Iris pigment epithelial cell (primary cell): ENCODE results near the gene ITFG1.
"Not testable (repeated sequence)": the region's sequence is repeated elsewhere in the genome, so short reads cannot be mapped to it uniquely, and the experiment has no call there.

ENCODE experiments used
- DNase-seq: peaks from one replicate; pipeline ENCODE4 v3.0.0-alpha.2; 2011; ENCODE audit warnings: low read depth

The ITFG1 gene

DNA sequence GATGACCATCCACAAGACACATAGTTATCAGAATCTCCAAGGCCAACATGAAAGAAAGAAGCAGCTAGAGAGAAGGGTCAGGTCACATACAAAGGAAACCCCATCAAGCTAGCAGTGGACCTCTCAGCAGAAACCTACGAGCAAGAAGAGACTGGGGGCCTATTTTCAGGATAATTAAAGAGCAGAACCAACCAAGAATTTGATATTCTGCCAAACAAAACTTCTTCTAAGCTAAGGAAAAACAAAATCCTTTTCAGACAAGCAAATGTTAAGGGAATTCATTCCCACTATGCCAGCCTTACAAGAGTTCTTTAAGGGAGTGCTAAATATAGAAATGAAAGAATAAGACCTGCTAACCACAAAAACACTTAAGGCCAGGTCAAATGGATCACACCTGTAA, 47.8 kb downstream of the ITFG1 start:
- DNase-seq = no peak

DNA sequence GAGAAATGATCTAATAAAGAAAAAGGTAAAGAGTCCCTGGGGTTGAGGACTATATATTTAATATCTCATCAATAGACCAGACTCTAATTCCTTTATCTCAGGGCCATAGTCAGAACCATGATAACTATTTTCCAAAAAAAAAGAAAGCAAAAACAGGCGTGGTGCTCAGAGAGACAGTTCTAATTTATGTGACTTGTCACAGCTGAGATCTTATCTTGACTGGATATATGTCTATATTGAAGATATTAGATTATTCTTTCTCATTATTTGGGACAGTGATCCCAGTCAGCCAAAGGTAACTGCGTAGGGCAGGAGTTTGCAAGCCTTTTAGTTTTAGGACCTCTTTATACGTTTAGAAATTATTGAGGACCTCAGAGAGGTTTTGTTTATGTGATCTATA, 52.4 kb downstream of the ITFG1 start:
- no peak for DNase-seq

DNA sequence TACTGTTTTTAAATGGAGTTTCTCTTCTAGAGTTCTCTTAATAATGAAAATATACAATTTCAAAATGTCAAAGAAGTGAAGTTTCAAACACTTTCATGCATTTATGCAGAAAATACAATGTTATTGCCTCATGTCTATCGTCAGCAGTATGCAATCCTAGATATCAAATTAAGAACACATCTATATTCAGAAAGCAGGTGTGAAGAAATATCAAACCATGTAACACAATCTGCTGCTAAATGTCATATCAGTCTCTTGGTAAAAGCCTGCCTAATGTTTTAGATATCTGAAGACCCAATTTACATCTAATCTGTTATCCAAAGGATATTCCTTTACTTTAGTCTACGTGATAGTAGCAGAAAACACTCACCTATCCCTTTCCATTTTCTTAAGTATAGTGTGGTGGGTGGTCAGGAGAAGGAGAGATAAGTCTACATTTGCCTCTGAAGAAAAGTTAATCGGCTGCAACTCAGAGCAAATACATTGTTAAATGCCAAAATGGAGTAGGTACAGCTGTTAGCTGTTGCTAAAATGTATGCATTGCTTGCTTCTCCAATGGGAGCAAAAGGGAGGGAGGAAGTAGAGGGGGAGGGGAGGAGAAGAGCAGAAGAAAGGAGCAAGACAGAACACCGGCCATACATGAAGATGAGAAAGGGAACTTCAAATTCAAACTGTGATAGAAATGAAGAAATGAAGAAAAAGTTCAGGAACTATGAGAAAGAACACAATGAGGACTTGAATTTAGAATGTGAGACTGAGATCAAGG, 64.9 kb downstream of the ITFG1 start:
- no peak for DNase-seq

DNA sequence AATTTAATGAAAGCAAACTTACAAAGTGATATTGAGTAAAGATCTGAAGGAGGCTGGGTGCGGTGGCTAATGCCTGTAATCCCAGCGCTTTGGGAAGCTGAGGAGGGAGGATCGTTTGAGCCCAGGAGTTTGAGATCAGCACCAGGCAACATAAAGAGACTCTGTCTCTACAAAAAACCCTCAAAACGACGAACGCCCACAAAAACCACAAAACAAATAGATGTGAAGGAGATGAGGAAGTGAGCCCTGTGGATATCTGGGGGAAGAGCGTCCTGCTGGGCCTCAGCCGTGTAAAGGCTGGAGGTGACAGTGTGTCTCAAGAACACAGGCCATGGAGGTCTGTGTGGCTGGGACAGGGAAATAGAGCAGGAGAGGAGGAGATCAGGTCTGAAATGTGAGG, 68.8 kb downstream of the ITFG1 start:
- peak; percentile 58 for DNase-seq

DNA sequence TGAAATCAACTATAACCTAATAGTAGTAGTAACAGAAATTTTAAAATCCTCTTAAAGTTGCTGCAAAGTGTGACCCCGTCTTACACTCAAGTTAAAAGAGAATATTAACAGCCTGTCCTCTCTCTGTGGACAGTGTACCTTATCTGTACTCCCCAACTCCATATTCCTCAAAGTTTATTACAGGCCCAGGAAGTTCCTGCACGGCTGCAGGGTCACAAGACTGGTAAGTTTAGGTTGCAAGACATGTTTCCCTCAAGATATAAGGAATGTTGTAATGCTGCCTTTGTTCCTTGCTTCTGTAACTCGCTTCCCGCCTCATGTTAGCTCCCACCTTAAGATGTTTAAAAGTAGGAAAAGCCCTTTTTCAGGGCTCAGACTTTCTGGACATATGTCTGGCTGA, 72.2 kb downstream of the ITFG1 start:
- no peak for DNase-seq

DNA sequence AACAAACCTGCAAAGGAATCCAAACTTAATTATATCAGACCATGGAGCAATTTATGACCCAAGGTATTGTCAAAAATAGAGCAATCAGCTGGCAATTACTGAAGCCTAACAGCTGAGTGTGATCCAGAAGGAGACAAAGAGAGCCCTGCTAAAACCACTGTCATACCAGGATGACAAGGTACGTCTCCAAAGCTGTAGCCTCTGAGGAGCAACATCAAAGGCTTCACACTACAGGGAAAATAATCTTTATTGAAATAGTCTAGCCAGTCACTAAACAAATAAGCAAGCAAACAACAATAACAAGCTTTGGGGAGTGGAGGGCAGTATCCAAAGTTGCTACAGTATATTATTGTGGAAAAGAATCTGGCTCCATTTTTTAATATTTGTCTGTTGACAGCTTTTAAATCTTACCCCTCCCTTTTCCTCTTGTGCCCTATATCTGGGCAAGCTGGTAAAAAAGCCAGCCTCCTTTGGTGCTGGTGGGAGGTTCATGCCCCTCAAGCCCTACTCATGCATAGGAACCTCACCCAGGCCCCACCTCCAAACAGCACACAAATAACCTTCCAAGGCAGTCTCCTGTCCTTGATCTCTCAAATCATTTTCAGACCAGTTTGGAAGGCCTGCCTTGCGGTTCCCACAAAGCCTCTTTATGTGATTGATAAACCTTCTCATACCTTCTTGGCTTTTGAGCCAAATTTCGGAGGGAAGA, 73.7 kb downstream of the ITFG1 start:
- DNase-seq = no peak

DNA sequence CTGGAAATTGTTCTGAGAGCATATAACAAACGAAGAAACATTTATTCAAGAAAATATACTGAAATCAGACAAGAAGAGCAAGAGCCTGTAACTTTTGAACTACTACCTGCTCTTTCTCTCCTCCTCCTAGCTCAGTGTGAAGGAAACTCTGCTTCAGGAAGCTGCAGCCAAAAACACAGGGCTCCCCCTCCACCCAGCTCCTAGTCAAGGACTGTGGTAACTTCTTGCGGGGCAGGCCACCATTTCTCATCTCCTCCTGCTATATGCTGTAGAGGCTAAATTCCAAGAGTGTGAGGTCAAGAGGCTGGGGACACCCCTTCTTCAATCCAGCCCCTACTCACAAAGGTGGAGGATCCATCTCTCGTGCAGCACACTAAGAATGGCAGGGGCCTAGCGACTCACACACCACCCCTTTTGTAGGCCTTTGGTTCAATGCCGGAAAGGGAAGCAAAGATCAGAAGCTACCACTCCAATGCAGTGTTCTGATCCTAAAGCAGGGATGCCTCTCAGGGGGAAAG, 74.6 kb downstream of the ITFG1 start:
- DNase-seq = no peak

DNA sequence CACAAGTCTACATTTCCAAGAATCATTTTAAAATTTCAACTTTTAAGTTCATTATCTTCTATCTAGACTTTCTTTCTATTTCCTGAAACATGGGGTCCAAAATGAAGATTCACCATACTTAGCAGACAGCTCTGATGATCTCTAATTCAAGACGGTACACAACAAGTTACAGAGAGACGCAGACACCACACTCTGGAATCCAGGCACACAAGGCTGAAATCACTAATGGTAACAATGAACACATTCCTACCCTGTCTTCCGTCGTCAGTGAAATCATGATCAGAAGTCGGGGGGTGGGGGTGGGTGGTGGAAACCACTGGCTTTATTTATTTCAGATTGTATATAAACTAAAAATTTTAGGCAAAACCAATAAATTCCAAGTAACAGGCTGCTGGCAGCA, 78.5 kb downstream of the ITFG1 start:
- no peak for DNase-seq

DNA sequence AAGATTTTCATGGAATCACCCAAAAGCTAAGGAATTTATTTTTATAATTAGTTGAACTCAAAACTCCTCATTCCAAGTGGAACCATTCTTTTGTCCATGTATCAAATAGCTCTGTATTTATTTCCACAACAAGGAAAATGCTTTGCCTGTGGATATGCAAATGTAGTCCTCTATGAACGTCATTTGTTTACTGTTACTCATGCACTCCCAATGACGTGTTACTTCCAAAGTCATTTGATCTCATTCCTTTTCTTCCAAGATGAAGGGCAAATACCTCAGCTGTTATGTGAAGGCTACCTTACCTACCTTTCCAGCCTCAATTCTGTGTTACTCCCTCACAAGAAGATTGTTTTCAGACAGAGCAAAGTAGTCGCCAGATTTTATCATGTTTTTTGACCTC, 83.7 kb downstream of the ITFG1 start:
- peak; percentile 59 for DNase-seq

DNA sequence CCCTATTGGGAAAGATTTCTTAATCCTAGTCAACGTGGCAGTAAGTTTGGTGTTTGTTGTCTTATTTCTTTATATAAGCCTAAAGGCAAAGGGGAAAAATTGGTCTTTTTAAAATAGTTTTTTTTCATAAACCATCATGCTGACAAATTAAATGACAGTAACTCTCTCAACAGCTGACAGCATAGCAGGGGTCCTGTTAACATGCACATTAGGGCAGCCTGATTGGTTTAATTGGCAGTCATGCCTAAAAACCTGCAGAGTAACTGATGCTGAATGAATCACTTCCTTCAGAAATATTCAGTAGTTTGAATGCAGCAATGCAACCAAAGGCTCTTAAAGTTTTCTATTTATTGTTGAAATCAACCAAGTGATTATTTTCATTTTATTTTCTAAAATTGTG, 85.4 kb downstream of the ITFG1 start:
- DNase-seq = peak; percentile 34

DNA sequence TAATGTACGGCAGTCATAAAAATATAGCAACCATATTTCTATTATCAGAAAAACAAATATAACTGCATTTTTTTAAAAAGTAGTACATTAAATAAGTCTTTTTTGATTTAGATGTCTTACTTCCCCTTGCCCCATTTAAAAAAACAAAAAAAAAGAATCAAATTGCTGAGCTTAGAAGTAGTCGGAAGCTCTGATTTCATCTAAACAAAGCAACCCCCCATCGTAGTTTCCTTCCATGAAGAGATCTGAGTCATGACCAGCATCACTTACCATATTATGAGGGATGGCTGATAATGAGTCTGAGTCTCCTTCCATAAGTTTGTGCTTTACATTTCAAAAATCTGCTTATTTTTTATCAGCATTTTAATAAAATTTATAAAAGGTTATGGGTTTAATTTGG, 86.2 kb downstream of the ITFG1 start:
- DNase-seq = peak; percentile 85

DNA sequence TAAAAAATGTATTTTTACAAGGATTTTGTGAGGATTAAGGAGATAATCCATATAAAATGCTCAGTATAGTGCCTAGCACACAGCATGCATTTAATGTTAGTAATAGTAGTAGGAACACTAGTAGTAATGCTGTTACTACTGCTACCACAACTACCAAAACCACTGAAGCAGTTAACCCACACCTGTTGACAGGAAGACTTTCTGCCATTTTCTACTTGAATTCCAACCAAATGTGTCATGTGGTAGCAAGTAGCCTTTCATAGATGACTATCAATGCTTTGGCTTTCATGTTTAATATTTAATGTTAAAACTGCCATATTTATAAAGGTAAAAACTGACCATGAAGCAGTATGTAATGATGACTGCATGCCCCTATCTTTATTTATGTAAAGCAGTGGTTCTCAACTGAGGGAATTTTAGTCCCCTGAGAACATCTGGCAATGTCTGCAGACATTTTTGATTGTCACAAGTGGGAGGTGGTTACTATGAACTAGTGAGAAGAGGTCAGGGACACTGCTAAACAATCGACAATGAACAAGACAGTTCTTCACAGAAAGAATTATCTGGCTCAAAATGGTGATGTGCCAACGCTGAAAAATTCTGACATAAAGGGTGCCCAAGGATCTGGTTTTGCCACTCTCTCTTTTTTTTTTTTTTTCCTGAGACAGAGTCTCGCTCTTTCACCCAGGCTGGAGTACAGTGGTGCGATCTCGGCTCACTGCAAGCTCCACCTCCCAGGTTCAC, 89.4 kb downstream of the ITFG1 start:
- no peak for DNase-seq

DNA sequence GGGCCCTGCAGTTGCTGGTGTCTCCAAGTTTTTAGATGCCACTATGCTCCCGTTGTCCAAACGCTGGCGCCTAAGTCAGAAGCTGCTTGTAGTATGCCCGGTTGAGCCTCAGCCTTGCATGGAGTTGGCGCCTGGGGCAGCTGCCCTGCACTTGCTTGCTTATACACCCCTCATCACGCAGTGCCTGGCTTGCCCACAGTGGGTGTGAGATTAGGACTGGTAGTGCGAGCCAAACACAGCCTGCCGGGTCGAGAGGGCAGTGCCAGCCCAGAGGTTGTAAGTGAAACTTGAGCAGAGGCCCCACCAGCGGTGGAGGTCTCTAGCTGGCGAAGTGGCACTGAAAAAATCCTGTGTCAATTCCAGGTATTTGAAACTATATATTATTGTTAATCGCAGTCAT, 90.3 kb downstream of the ITFG1 start:
- no peak for DNase-seq

DNA sequence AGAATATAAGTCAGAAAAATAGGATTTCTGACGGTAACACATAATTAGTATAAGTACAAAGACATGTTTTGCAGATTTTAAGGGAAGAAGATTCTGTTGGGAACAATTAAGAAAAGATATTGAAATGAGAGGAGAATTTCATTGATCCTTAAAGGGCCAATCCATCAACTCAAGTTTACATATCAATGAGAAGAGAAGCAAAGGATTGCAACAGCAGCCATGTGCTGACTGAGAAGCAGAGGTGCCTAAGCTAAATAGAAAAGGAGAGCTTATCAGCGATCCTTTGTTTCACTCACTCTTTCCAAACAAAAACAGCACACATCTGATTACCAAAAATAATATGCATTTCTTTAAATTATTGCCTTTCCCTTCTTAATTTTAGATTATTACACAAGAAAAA, 94.6 kb downstream of the ITFG1 start:
- DNase-seq = no peak

DNA sequence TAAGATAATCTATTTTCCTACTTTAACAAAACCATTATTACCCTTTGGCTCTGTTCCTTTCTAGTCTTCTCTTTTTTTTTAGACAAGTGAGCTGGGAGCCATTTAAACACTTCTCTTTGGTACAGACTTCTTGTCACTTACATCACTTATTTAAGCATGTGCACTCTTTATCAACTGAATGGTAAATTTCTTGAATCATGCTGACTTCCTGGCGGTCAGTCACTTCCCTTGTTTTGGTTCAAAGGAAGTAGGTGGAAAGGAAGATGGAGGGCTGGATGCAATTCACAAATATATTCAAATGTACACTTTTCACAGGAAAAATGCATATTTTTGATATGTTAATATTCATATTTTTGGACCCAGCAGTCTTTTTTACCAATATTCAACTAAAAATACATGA, 97.1 kb downstream of the ITFG1 start:
- DNase-seq = no peak

DNA sequence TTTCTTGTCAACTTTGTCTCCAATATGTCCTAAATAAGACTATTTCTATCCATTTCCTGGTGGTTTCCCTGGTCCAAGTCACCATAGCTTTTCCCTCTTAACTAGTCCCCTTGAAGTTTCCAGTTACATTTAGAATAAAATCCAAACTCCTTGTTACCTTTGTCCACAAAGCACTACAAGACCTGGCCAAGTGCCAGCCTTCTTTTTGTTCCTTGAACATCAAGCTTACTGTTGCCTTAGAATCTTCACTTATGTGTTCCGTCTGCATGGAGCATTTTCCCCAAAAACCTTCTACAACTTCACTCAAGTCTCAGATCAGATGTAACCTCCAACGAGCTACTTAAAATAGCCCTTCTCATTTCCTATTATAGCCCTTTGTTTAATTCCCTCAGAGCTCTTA, 101.4 kb downstream of the ITFG1 start:
- no peak for DNase-seq

DNA sequence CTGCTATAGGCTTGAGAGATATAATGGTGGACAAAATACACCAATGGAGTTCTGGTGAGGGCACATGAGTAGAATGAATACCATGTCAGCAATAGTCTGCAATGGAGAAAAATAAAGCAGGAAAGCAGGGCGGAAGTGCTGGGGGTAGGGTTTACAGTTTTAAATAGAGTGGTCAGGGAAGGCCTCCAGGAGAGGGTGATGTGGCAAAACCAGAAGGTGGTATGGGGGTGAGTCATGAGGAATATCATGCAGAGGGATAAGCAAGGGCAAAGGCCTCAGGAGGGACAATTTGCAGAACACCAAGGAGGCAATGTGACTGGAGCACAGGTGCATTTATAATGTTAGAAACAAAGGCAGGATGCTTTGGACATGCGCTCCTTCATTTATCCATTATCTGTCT, 102.0 kb downstream of the ITFG1 start:
- peak; percentile 23 for DNase-seq

DNA sequence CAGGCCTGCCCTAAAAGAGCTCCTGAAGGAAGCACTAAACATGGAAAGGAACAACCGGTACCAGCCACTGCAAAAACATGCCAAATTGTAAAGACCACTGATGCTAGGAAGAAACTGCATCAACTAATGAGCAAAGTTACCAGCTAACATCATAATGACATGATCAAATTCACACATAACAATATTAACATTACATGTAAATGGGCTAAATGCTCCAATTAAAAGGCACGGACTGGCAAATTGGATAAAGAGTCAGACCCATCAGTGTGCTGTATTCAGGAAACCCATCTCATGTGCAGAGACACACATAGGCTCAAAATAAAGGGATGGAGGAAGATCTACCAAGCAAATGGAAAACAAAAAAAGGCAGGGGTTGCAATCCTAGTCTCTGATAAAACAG, 111.8 kb downstream of the ITFG1 start:
- not testable (repeated sequence) for DNase-seq

DNA sequence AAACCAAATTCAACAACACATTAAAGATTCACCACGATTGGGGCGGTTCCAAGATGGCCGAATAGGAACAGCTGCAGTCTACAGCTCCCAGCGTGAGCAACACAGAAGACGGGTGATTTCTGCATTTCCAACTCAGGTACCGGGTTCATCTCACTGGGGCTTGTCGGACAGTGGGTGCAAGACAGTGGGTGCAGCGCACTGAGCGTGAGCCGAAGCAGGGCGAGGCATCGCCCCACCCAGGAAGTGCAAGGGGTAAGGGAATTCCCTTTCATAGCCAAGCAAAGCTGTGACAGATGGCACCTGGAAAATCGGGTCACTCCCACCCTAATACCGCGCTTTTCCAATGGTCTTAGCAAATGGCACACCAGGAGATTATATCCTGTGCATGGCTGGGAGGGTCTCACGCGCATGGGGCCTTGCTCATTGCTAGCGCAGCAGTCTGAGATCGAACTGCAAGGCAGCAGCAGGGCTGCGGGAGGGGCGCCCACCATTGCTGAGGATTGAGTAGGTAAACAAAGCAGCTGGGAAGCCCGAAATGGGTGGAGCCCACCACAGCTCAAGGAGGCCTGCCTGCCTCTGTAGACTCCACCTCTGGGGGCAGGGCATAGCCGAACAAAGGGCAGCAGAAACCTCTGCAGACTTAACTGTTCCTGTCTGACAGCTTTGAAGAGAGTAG, 113.7 kb downstream of the ITFG1 start:
- not testable (repeated sequence) for DNase-seq

DNA sequence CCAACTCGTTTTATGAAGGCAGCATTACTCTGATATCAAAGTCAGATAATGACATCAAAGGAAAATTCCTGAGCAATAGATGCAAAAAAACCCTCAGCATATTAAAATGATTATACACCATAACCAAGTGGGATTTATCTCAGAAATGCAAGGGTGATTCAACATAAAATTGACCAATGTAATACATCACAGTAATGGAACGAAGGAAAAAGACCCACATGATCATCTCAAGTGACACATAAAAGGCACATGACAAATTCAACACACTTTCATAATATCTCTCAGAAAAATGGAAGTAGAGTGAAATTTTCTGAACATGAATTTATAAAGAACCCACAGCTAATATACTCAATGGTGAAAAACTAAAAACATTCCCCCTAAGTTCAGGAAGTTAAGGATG, 118.8 kb downstream of the ITFG1 start:
- DNase-seq = no peak

DNA sequence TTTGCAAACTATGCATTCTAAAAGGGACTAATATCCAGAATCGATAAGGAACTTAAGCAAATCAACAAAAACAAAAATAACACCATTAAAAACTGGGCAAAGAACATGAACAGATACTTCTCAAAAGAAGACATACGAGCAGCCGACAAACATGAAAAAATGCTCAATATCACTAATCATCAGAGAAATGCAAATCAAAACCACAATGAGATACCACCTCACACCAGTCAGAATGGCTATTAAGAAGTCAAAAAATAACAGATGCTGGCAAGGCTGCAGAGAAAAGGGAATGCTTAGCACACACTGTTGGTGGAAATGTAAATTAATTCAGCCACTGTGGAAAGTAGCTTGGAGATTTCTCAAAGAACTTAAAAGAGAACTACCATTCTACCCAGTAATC, 130.3 kb downstream of the ITFG1 start:
- DNase-seq = not testable (repeated sequence)

DNA sequence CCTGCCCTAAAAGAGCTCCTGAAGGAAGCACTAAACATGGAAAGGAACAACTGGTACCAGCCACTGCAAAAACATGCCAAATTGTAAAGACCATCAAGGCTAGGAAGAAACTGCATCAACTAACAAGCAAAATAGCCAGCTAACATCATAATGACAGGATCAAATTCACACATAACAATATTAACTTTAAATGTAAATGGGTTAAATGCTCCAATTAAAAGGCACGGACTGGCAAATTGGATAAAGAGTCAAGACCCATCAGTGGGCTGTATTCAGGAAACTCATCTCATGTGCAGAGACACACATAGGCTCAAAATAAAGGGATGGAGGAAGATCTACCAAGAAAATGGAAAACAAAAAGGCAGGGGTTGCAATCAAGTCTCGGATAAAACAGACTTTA, 136.6 kb downstream of the ITFG1 start:
- not testable (repeated sequence) for DNase-seq
